HepG2 (cell line): Measurements from ENCODE around the gene PHOSPHO2. TPM values are rescaled to one million over a fixed set of nuclear protein-coding genes. Genes with fewer than 3 reads are reported as not detected.

Experiments
- AKNA ChIP-seq: sonication (generic); formaldehyde crosslinking; IDR thresholded peaks from 2 replicates; pipeline ENCODE4 v1.4.0; 2020; ENCODE audit warnings: missing genetic modification reagents, borderline replicate concordance
- CREBL2 ChIP-seq: sonication (generic); formaldehyde crosslinking; IDR thresholded peaks from 2 replicates; pipeline ENCODE4 v1.8.1; 2023; ENCODE audit warnings: missing genetic modification reagents, mild to moderate bottlenecking, borderline replicate concordance
- GLI4 ChIP-seq: sonication (generic); formaldehyde crosslinking; IDR thresholded peaks from 2 replicates; pipeline ENCODE4 v1.5.1; 2020; ENCODE audit warnings: missing genetic modification reagents, mild to moderate bottlenecking, moderate library complexity, borderline replicate concordance
- HMG20B ChIP-seq: conservative IDR thresholded peaks from 2 replicates; pipeline ENCODE4 v1.6.1; 2016; ENCODE audit warnings: missing genetic modification reagents, missing compliant biosample characterization
- KDM5A ChIP-seq: fragments of 200-600 bp; sonication (generic); IDR thresholded peaks from 2 replicates; pipeline ENCODE4 v1.7.0; 2018; ENCODE audit warnings: antibody characterized with exemption, mild to moderate bottlenecking, low read length, borderline replicate concordance
- KLF13 ChIP-seq: sonication (generic); formaldehyde crosslinking; IDR thresholded peaks from 2 replicates; pipeline ENCODE4 v1.4.0; 2020; ENCODE audit warnings: mild to moderate bottlenecking, missing genetic modification reagents
- KLF6 ChIP-seq: IDR thresholded peaks from 2 replicates; pipeline ENCODE4 v1.8.0; 2016; ENCODE audit warnings: missing biosample characterization, missing genetic modification reagents
- MAX ChIP-seq: IDR thresholded peaks from 2 replicates; pipeline ENCODE4 v1.6.1; 2012; ENCODE audit warnings: inconsistent platforms
- MEIS1 ChIP-seq: sonication (generic); formaldehyde crosslinking; IDR thresholded peaks from 2 replicates; pipeline ENCODE4 v1.9.0; 2021; ENCODE audit warnings: mild to moderate bottlenecking, missing genetic modification reagents, moderate library complexity, borderline replicate concordance
- NR3C1 ChIP-seq: sonication (generic); formaldehyde crosslinking; IDR thresholded peaks from 2 replicates; pipeline ENCODE4 v1.4.0; 2020; ENCODE audit warnings: missing genetic modification reagents
- SCMH1 ChIP-seq: sonication (generic); formaldehyde crosslinking; IDR thresholded peaks from 2 replicates; pipeline ENCODE4 v1.9.0; 2021; ENCODE audit warnings: missing genetic modification reagents, mild to moderate bottlenecking, borderline replicate concordance
- TFDP2 ChIP-seq: sonication (generic); formaldehyde crosslinking; IDR thresholded peaks from 2 replicates; pipeline ENCODE4 v1.4.0; 2020; ENCODE audit warnings: missing genetic modification reagents
- ZBED4 ChIP-seq: sonication (generic); formaldehyde crosslinking; IDR thresholded peaks from 2 replicates; pipeline ENCODE4 v1.4.0; 2020; ENCODE audit warnings: missing genetic modification reagents, borderline replicate concordance
- ZNF317 ChIP-seq: sonication (generic); formaldehyde crosslinking; IDR thresholded peaks from 2 replicates; pipeline ENCODE4 v1.5.0; 2020; ENCODE audit warnings: mild to moderate bottlenecking, missing genetic modification reagents
- ZNF33A ChIP-seq: sonication (generic); formaldehyde crosslinking; IDR thresholded peaks from 2 replicates; pipeline ENCODE4 v1.5.1; 2020; ENCODE audit warnings: missing genetic modification reagents, mild to moderate bottlenecking, moderate library complexity, borderline replicate concordance
- ZNF431 ChIP-seq: sonication (generic); formaldehyde crosslinking; IDR thresholded peaks from 2 replicates; pipeline ENCODE4 v1.9.0; 2022; ENCODE audit warnings: missing genetic modification reagents, low read depth, mild to moderate bottlenecking, borderline replicate concordance
- polyA plus RNA-seq, 8 experiments: library from polyadenylated mRNA; depleted of rRNA in 3 of 8; stranded (reverse) in 7 of 8; unstranded in 1 of 8; fragments of >200 nt; fragmentation: Illumina TruSeq in 4 of 8; extraction: Trizol in 4 of 8; gene quantifications; 2 replicates each; pipeline versions ENCODE4 v1.2.1 to v1.2.3, GENCODE V29; 2011 to 2016; ENCODE audit warnings: low read depth in 4 of 8, missing spikeins in 1 of 8, mixed read lengths in 1 of 8; ENCODE audit not compliant: insufficient read depth in 1 of 8
- total RNA-seq, 5 experiments: library from RNA; depleted of rRNA; stranded (reverse); fragments of >200 nt; fragmentation: Illumina TruSeq; extraction: Trizol; gene quantifications; 2 replicates each; pipeline ENCODE4 v1.2.3, GENCODE V29; 2016; ENCODE audit warnings: low read depth in 1 of 5

Gene PHOSPHO2
- total and polyA plus RNA-seq, 2 of the 13 experiments (the other 11 are each of a cell fraction or from before 2014, with no cell fraction given) = 6.1 to 11.4 TPM

- TF ChIP-seq MEIS1 (CRISPR knock-in tag) (no peak), ZBED4 (peak; percentile 15; the same call in 1 of the 2 replicates), CREBL2 (CRISPR knock-in tag) (no peak), KLF6 (CRISPR knock-in tag) (no peak), MAX (peak; percentile 44; the same call in 1 of the 2 replicates), KLF13 (CRISPR knock-in tag) (no peak), HMG20B (CRISPR knock-in tag) (no peak), GLI4 (CRISPR knock-in tag) (no peak), ZNF431 (CRISPR knock-in tag) (no peak), KDM5A (no peak), ZNF33A (CRISPR knock-in tag) (no peak), AKNA (CRISPR knock-in tag) (no peak), NR3C1 (CRISPR knock-in tag) (no peak), SCMH1 (CRISPR knock-in tag) (no peak), TFDP2 (CRISPR knock-in tag) (peak; percentile 23; the same call in 1 of the 2 replicates), ZNF317 (CRISPR knock-in tag) (no peak)
These were observed 40.0 kb downstream of the PHOSPHO2 start (continued) for GRCh38 chr2:169734169-169734847.
